GF-D8 (cell line): ENCODE data around the gene PDE9A.

Experiments used
- DNase-seq: peaks from one replicate; lab custom pipeline; 2025; lab: John Stamatoyannopoulos, UW

Gene PDE9A

DNA sequence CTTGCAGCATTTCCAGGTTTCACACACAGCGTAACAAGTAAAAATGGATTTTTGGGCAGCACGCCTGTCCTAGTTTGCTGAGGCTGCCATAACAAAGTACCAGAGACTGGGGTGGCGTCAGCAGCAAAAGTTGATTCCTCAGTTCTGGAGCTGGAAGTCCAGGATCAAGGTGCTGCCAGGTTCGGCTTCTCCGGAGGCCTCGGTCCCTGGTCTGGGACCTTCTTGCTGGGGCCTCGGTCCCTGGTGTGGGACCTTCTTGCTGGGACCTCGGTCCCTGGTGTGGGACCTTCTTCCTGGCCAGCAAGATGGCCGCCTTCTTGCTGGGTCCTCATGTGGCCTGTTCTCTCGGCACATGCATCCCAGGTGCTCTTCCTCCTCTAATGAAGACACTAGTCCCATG is 104.0 kb downstream of the PDE9A start:
- DNase-seq = no peak

DNA sequence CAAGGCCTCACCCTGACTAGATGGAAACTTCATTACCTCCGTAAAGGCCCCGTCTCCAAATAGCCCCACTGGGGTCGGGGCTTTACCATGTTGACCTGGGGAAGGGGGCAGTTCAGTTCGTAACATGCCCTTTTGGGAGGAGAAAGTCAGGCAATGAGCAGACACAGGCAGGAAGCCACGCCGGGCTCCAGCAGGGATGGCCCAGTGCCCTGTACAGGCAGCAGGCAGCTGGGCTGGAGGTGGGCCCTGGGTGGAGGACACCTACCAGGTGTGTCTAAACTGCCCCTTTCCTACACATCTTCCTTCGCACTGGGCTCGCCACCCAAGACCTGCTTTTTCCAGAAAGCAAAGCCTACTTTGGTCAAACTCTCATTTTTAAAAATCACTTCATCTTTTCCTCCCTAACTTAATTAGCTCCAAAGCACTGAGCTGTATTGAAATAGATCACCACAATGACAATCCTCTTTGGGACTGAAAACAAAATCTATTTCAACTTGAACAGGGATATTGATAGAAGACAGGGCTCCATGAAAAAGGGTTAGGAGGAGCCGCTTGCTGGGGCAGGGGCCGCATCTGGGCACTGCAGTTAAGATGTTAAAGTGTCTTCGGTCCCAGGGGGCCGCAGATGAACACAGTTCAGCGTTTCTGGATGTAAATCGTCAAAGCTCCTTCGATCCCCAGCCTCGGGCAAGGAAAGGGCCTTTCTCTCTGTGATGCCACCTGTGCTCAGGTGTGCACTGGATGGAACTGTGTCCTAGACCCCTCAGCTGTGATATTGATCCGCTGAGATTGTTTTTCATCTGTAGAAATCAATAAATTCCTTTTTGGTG is 104.6 kb downstream of the PDE9A start:
- no peak for DNase-seq

DNA sequence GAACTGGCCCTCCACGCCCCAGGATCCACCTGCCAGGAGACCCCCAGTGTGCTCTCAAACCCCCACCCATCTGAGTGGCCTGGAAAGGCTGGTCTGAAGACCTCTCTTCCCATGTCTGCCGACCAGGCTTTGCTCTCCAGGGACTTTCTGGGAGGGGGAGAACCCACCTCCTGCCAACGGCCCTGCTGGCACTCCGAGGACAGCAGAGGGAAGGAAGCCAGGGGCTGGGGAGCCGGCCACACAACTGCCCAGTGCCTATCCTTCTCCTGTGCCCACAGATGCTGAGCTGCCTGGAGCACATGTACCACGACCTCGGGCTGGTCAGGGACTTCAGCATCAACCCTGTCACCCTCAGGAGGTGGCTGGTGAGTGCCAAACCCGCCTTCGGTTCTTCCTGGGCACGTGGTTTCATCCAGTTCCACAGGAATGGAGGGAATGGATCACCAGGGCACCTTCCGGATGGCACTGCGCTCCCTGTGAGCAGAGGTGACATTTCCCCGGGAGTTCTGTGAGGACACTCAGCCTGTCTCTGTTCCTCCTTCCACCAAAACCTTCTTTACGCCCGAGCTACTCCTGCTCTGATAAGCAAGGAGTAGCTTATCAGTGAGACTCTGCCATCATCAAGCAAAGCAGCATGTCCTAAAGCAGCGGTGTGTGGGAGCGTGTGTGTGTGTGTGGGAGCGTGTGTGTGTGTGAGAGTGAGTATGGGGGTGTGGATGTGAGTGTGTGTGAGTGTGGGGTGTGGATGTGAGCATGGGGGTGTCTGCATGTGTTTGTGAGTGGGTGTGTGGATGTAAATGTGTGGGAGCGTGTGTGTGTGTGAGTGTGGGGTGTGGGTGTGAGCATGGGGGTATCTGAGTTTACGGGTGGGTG is 105.5 kb downstream of the PDE9A start:
- no peak for DNase-seq

- no peak for DNase-seq
These were observed 106.1 kb downstream of the PDE9A start for GRCh38 chr21:42759594-42759927.

GRCh38 chr21:42760361-42760950 is 107.0 kb downstream of the PDE9A start:
- no peak for DNase-seq

- no peak for DNase-seq
These were observed 107.7 kb downstream of the PDE9A start for GRCh38 chr21:42760951-42761751.

DNA sequence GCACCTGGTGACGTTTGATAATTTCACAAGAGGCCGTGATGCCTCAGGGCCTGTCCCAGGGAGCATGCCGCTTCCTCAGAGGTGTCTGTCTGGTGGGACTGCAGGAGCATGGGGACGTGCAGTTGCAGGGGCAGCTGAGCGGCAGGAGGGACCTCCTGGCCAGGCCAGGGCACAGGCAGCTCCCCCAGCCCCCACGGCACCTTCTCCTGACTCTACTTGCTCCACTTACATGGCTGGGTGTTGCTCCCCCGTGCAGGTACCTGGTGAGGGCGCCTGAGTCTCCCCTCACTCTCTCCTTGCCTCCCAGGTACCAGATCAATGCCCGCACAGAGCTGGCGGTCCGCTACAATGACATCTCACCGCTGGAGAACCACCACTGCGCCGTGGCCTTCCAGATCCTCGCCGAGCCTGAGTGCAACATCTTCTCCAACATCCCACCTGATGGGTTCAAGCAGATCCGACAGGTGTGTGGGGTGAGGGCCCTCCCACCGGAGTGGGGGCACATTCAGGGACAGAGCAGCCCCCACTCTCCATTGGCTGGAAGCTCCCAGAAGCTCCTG is 108.4 kb downstream of the PDE9A start:
- no peak for DNase-seq

GRCh38 chr21:42763581-42764442 is 110.4 kb downstream of the PDE9A start:
- DNase-seq = no peak

DNA sequence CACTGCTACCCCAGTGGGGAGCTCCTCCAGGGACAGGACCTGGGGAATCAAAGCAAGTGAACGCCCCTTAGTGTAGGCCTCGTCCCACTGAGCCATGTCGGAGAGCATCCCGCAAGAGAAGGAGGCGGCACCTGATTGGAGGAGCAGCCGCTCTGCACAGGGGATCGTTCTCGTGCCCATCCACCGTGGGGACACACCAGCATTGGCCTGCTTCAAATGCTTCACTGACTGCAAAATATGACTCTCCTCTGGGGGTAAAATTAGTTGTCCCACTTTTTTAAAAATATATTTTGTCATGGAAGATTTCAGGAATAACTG is 111.0 kb downstream of the PDE9A start:
- no peak for DNase-seq

DNA sequence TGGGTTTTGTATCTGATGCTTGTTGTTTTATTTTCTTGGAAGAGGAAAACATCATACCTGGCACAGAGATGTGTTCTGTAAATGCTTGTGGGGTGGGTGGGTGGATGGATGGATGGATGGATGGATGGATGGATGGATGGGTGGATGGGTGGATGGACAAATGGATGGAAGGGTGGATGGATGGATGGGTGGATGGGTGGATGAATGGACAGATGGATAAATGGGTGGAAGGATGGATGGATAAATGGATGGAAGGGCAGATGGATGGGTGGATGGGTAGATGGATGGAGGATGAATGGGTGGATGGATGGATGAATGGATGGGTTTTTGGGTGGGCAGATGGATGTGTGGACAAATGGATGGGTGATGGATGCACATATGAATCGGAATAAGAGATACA is 111.5 kb downstream of the PDE9A start:
- DNase-seq = no peak

DNA sequence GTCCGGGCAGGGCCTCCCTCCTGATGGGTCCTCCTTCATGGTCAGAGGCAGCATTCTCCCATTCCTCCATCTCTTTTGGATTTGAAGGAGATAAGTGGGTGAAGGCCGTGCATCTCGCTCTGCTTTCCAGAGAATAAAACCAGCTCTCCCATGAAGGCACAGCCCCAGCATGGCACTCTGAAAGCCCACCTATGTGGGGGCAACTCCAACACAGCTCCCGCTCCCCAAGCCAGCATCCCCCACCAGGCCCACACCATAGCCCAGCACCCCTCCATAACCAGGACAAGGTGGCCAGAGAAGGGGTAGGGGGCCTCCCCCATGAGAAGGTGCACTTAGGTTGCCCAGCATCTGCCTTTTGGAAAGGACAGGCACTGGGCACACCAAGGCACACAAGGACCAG is 112.2 kb downstream of the PDE9A start:
- DNase-seq = no peak

DNA sequence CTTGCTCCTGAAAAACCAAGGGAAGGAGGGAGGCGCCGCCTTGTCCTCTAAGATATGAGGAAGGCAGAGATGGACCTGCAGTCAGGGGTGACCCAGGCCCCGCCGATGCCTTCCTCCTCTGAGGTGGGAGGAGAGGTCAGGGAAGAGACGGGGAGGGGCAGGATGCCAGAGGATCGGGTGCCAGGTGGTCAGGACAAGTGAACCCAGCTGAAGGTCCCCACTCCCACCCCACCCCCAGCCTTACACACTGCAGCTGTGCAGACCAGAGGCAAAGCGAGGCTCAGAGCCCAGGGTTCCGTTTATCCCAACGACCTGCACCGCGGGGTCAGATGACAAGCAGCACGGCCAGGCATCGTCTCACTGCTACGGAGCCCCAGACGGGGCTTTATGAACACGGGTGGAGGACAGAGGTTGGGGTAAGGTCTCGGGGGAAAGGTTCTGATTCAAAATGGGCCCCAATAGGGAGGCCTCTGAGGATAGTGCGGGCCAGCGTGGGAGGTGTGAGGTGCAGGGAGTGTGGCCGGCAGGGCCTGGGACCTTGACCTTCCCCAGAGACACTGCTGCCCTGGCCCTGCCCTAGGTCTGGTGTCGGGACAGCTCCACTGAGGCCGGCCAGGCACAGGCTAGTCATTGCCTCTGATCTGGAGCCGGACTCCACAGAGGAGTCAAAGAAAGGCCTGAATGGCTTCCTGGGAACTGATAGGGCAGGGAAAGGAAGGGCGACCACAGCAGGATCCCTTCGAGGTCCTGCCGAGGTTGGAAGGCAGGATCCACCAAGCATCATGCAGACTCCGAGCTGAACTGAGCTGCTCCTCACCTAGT is 113.5 kb downstream of the PDE9A start:
- DNase-seq = no peak

DNA sequence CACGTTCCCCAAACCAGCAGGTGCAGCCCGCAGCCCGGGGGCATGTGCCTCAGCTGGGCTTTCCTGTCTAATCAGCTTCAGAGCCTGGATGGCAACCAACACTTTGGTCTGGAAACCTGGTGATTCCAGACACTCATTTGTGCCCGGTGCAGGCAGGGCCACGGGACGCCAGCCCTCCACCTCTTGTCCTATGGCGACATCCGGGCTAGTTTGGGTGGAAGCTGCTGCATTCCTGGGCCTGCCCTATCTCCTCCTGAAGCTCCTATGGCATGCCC is 114.1 kb downstream of the PDE9A start:
- DNase-seq = no peak

DNA sequence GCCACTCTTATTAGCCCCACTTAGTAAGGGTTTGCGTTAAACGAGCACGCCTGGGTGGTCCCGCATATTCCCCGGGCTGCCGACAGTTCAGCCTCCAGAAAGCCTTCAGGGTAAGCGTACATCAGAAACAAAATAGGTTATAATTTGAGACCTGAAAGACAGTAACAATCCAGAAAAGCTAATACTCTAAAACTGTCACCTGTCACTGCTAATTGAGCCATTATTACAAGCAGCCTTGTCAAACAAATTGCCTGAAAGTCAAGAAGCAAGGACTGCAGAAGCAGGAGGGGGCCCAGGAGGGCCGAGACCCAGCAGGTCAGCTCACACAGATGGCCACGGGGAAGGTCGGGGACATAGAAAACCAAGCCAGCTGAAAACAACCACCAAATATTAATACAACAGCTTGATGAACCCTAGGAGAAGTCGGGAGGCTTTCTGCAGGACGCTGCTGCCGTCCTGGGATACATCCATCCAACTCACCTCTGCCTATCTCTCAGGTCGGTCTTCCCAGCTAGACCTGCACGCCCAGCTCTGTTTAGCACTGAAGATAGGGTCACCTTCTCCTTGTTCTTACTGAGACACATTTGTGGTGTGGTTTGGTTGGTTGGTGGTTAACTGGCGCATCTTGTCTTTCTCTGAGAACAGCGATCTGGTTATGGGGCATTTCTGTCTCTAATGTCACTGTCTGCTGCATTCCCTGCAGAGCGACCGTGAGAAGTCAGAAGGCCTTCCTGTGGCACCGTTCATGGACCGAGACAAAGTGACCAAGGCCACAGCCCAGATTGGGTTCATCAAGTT is 115.1 kb downstream of the PDE9A start:
- no peak for DNase-seq

DNA sequence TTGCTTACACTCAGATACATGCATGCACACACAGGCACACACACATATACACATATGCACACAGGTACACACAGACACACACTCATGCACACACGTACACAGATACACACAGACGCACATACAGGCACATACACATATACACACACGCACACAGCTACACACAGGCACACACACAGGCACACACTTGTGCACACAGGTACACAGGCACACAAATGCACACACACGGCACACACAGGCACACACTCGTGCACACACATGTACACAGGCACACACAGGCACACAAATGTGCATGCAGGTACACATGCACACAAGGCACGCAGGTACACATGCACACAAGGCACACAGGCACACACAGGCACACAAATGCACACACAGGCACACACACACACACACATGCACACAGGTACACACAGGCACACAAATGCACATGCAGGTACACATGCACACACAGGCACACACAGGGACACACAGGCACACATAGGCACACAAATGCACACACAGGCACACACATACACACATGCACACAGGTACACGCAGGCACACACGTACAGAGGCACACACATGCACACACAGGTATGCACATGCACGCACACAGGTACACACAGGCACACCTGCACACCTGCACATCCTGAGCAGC is 115.9 kb downstream of the PDE9A start:
- no peak for DNase-seq

GRCh38 chr21:42769820-42770716 is 116.6 kb downstream of the PDE9A start:
- no peak for DNase-seq

- DNase-seq = no peak
These were observed 117.5 kb downstream of the PDE9A start for GRCh38 chr21:42770717-42771502.
